Kidney tubule cell (primary cell): ENCODE data around the gene RABGAP1L.

ENCODE experiments used
- DNase-seq: peaks from one replicate; pipeline ENCODE4 v3.0.0-alpha.2; 2018; ENCODE audit warnings: low spot score

Gene RABGAP1L

GRCh38 chr1:174939775-174940545, 780.6 kb downstream of the RABGAP1L start:
- DNase-seq: no peak

- no peak for DNase-seq
These were observed 781.4 kb downstream of the RABGAP1L start for GRCh38 chr1:174940646-174941175.

GRCh38 chr1:174942547-174943255, 783.4 kb downstream of the RABGAP1L start:
- no peak for DNase-seq

- DNase-seq: peak; percentile 30
These were observed 786.7 kb downstream of the RABGAP1L start for GRCh38 chr1:174946031-174946430.

- no peak for DNase-seq
These were observed 789.7 kb downstream of the RABGAP1L start for GRCh38 chr1:174949061-174949460.

GRCh38 chr1:174949645-174950044, 790.3 kb downstream of the RABGAP1L start:
- no peak for DNase-seq

- no peak for DNase-seq
These were observed 794.2 kb downstream of the RABGAP1L start for GRCh38 chr1:174953285-174954072.

- DNase-seq: no peak
These were observed 794.7 kb downstream of the RABGAP1L start for GRCh38 chr1:174954073-174954460.

- DNase-seq: no peak
These were observed 795.6 kb downstream of the RABGAP1L start for GRCh38 chr1:174954671-174955669.

- DNase-seq: no peak
These were observed 796.8 kb downstream of the RABGAP1L start for GRCh38 chr1:174956086-174956485.

GRCh38 chr1:174956976-174957375, 797.7 kb downstream of the RABGAP1L start:
- DNase-seq: no peak

- DNase-seq: no peak
These were observed 798.5 kb downstream of the RABGAP1L start for GRCh38 chr1:174957829-174958228.

GRCh38 chr1:174958396-174958795, 799.1 kb downstream of the RABGAP1L start:
- no peak for DNase-seq

- DNase-seq: no peak
These were observed 801.0 kb downstream of the RABGAP1L start for GRCh38 chr1:174960362-174960761.

GRCh38 chr1:174963529-174964125, 804.3 kb downstream of the RABGAP1L start:
- DNase-seq: no peak

GRCh38 chr1:174964261-174964971, 805.1 kb downstream of the RABGAP1L start:
- peak; percentile 50 for DNase-seq

- no peak for DNase-seq
These were observed 805.6 kb downstream of the RABGAP1L start for GRCh38 chr1:174964972-174965361.

- no peak for DNase-seq
These were observed 806.2 kb downstream of the RABGAP1L start for GRCh38 chr1:174965362-174966007.

- DNase-seq: no peak
These were observed 806.8 kb downstream of the RABGAP1L start for GRCh38 chr1:174966008-174966572.
